Skin epidermis (tissue), 12 donors: ENCODE data around the gene GRAP2.

ENCODE experiments used
- H3K27ac ChIP-seq, 21 experiments: fragments of 200-600 bp; sonication (generic) in 11 of 21; one replicate each; pipeline ENCODE4 v1.5.0; 2020; ENCODE audit warnings: mild to moderate bottlenecking in 3 of 21, inconsistent platforms in 2 of 21, moderate library complexity in 2 of 21
- H3K4me3 ChIP-seq, 7 experiments: fragments of 200-600 bp; sonication (generic) in 2 of 7; one replicate each; pipeline ENCODE4 v1.5.0; 2020; ENCODE audit warnings: inconsistent platforms in 2 of 7, mild to moderate bottlenecking in 2 of 7, moderate library complexity in 1 of 7

GRAP2 gene

GRCh38 chr22:40022536-40023240 is 121.8 kb downstream of the GRAP2 start:
- Histone ChIP-seq H3K4me3 (no peak overlapping the region), H3K27ac (peak overlapping the region in 12 of 21 experiments; percentile 33 to 74 (median 54))
